Measurements from ENCODE around the gene PIGZ. TPM values are rescaled to one million over a fixed set of nuclear protein-coding genes. Genes with fewer than 3 reads are reported as not detected.

PIGZ gene
- total RNA-seq, 1 donor from 2014 or later: 4.7 TPM

DNA sequence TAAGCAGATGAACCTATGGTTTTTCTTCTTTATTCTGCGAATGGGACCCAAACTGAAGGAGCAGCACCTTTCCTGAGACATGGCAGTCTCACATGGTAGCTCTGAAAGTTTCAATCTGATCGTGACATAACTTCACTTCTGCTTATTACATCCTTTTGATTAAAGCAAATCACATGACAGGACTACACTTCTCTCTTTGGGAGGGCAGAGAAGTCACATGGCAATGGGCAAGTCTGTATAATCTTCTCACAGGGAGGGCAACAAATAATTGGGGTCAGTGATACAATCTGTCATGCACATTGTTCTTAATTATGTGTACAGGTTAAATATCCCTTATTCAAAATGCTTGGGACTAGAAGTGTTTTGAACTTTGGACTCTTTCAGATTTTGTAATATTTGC is 47.9 kb downstream of the PIGZ start:
- Mint-ChIP-seq H3K4me3 (ENCODE audit: low read depth) (no peak overlapping the region), H3K9me3 (ENCODE audit: low read depth) (peaks cover 7% of the 10 kb centered on the region), H3K27ac (no peak overlapping the region), H3K4me1 (ENCODE audit: low read depth) (no peaks in the 10 kb centered on the region), H3K27me3 (no peaks in the 10 kb centered on the region), H3K36me3 (ENCODE audit: insufficient read depth) (peaks cover 12% of the 10 kb centered on the region)
- no peak for DNase-seq (ENCODE audit: low spot score, unreplicated experiment)
- TF ChIP-seq, protein P1, sequence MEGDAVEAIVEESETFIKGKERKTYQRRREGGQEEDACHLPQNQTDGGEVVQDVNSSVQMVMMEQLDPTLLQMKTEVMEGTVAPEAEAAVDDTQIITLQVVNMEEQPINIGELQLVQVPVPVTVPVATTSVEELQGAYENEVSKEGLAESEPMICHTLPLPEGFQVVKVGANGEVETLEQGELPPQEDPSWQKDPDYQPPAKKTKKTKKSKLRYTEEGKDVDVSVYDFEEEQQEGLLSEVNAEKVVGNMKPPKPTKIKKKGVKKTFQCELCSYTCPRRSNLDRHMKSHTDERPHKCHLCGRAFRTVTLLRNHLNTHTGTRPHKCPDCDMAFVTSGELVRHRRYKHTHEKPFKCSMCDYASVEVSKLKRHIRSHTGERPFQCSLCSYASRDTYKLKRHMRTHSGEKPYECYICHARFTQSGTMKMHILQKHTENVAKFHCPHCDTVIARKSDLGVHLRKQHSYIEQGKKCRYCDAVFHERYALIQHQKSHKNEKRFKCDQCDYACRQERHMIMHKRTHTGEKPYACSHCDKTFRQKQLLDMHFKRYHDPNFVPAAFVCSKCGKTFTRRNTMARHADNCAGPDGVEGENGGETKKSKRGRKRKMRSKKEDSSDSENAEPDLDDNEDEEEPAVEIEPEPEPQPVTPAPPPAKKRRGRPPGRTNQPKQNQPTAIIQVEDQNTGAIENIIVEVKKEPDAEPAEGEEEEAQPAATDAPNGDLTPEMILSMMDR (IDR thresholded peaks at IDR 0.05; ENCODE audit: unreplicated experiment): no peak

DNA sequence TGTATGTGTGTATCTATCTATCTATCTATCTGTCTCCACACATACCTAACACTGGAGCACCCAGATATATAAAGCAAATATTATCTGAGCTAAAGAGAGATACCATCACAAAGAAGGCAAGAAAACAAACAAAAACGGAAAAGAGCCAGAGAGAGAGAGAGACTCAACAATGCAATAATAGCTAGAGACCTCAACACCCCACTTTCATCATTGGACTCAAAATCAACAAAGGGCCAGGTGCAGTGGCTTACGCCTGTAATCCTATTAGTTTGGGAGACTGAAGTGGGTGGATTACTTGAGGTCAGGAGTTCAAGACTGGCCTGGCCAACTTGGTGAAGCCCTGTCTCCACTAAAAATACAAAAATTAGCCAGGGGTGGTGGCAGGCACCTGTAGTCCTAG is 49.7 kb downstream of the PIGZ start:
- Mint-ChIP-seq H3K4me1 (ENCODE audit: low read depth) (no peaks in the 10 kb centered on the region), H3K9me3 (ENCODE audit: low read depth) (peaks cover 7% of the 10 kb centered on the region), H3K4me3 (ENCODE audit: low read depth) (no peak overlapping the region), H3K36me3 (ENCODE audit: insufficient read depth) (peaks cover 19% of the 10 kb centered on the region), H3K27ac (no peak overlapping the region), H3K27me3 (no peaks in the 10 kb centered on the region)
- TF ChIP-seq, protein P1 (IDR thresholded peaks at IDR 0.05; ENCODE audit: unreplicated experiment): no peak
- no peak for DNase-seq (ENCODE audit: low spot score, unreplicated experiment)

DNA sequence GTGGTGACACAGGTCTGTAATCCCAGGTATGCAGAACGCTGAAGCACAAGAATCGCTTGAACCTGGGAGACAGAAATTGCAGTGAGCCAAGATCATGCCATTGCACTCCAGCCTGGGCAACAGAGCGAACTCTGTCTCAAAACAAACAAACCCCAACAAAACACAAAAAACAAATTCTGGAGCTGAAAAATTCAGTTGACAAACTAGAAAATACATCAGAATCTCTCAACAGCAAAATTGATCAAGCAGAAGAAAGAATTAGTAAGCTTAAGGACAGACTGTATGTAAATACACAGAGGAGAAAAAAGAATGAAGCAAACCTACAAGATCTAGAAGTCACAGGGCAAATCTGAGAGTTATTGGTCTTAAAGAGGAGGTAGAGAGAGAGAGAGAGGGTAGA is 51.6 kb downstream of the PIGZ start:
- Mint-ChIP-seq H3K27ac (no peak overlapping the region), H3K9me3 (ENCODE audit: low read depth) (peaks cover 7% of the 10 kb centered on the region), H3K36me3 (ENCODE audit: insufficient read depth) (peaks cover 21% of the 10 kb centered on the region), H3K4me1 (ENCODE audit: low read depth) (no peaks in the 10 kb centered on the region), H3K4me3 (ENCODE audit: low read depth) (no peak overlapping the region), H3K27me3 (no peaks in the 10 kb centered on the region)
- DNase-seq (ENCODE audit: low spot score, unreplicated experiment): no peak
- TF ChIP-seq, protein P1 (IDR thresholded peaks at IDR 0.05; ENCODE audit: unreplicated experiment): no peak

DNA sequence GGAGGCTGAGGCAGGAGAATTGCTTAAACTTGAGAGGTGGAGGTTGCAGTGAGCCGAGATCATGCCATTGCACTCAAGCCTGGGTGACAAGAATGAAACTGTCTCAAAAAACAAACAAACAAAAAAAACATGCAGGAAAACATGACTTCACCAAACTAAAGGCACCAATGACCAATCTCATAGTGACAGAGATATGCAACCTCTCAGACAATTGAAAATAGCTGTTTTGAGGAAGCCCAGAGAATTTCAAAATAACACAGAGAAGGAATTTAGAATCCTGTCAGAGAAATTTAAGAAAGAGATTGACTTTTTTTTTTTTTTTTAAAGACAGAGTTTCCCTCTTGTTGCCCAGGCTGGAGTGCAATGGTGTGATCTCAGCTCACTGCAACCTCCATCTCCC is 52.4 kb downstream of the PIGZ start:
- H3K36me3 Mint-ChIP-seq (ENCODE audit: insufficient read depth): peaks cover 23% of the 10 kb centered on the region
- DNase-seq (ENCODE audit: low spot score, unreplicated experiment): no peak
- no peaks in the 10 kb centered on the region for H3K27me3 Mint-ChIP-seq
- peaks cover 7% of the 10 kb centered on the region for H3K9me3 Mint-ChIP-seq (ENCODE audit: low read depth)
- H3K27ac Mint-ChIP-seq: peak overlapping the region; percentile 67
- H3K4me1 Mint-ChIP-seq (ENCODE audit: low read depth): no peaks in the 10 kb centered on the region
- no peak overlapping the region for H3K4me3 Mint-ChIP-seq (ENCODE audit: low read depth)
- TF ChIP-seq, protein P1 (IDR thresholded peaks at IDR 0.05; ENCODE audit: unreplicated experiment): no peak

DNA sequence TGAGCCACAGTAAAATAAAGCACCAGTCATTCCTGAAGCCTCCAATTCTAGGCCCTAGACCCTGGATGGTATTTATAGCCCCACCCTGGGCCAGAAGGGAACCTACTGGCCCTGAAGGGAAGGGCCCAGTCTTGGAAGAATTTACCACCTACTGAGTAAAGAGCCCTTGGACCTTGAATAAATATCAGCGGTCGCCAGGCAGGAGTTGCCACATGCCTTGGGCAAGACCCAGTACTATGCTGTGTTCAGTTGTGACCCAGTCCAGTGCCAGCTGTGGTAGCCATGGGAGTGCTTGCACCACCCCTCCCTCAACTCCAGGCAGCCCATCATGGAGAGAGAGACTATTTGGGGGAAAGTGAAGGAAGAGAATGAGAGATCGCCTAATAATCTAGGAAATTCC is 53.3 kb downstream of the PIGZ start:
- no peaks in the 10 kb centered on the region for H3K27me3 Mint-ChIP-seq
- no peak for DNase-seq (ENCODE audit: low spot score, unreplicated experiment)
- H3K36me3 Mint-ChIP-seq (ENCODE audit: insufficient read depth): peaks cover 27% of the 10 kb centered on the region
- no peaks in the 10 kb centered on the region for H3K4me1 Mint-ChIP-seq (ENCODE audit: low read depth)
- no peak overlapping the region for H3K4me3 Mint-ChIP-seq (ENCODE audit: low read depth)
- no peak overlapping the region for H3K27ac Mint-ChIP-seq
- peaks cover 7% of the 10 kb centered on the region for H3K9me3 Mint-ChIP-seq (ENCODE audit: low read depth)
- TF ChIP-seq, protein P1 (IDR thresholded peaks at IDR 0.05; ENCODE audit: unreplicated experiment): no peak
